ENCODE results near the gene MAML2. TPM values are rescaled to one million over a fixed set of nuclear protein-coding genes. Genes with fewer than 3 reads are reported as not detected.

The MAML2 gene
- total and polyA plus RNA-seq, 2 of the 8 experiments (the other 6 are each of a cell fraction or from before 2014, with no cell fraction given), result 3.8 to 6.6 TPM

DNA sequence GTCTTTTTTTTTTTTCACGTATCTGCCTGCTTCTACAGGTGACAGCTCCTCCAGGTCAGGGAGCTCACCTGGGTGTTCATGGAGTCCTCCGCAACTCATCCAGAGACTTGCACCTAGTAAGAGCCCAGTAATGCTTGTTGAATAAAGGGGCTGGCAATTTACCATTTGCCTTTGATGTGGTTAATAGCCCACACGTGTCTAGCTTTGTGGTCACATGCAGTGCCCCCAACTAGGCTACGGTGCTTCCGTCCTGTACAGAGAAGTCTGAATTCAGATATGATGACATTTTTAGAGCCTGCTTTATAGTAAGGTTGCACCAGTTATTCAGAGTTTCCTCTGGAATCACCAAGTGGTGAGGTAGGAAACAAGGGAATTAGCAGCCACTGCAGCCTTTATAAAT lies 219.7 kb downstream of the MAML2 start:
- Histone ChIP-seq H4K8ac (ENCODE audit: extremely low read depth, insufficient read depth, low read length) (no peak overlapping the region), H3K27ac (ENCODE audit: low read depth, low read length) (no peak overlapping the region), H3K9me3 (ENCODE audit: insufficient read depth in 2 of 2, low read depth in 1 of 2, low read length in 1 of 2) (no peaks in the 10 kb centered on the region), H4K20me1 (replicated peaks in 1 of 2; ENCODE audit: control insufficient read depth in 1 of 2, insufficient read depth in 2 of 2, low read length in 2 of 2) (no peaks in the 10 kb centered on the region), H3K23me2 (ENCODE audit: low read depth, low read length) (no peaks in the 10 kb centered on the region), H4K91ac (replicated peaks; ENCODE audit: insufficient read length, low read length) (no peak overlapping the region), H3K79me2 (ENCODE audit: control insufficient read depth in 1 of 2, insufficient read depth in 2 of 2, low read length in 2 of 2) (no peaks in the 10 kb centered on the region), H3K4me2 (ENCODE audit: insufficient read depth in 1 of 2, low read depth in 2 of 2, low read length in 2 of 2) (no peak overlapping the region), H3K18ac (ENCODE audit: extremely low read depth, low read length) (no peak overlapping the region), H3K23ac (ENCODE audit: insufficient read length) (no peak overlapping the region), H2BK5ac (ENCODE audit: low read depth, low read length) (no peak overlapping the region), H3K14ac (ENCODE audit: insufficient read length) (no peak overlapping the region), H2AK5ac (ENCODE audit: low read depth, low read length) (no peak overlapping the region), H4K5ac (ENCODE audit: insufficient read length, low read depth, low read length) (no peak overlapping the region), H3K9ac (replicated peaks in 1 of 4; ENCODE audit: extremely low read depth in 1 of 4, low read depth in 3 of 4, low read length in 3 of 4) (no peak overlapping the region), H2AFZ (ENCODE audit: low read length) (no peak overlapping the region), H3K56ac (replicated peaks; ENCODE audit: insufficient read length, low read depth, low read length) (no peak overlapping the region), H3K36me3 (ENCODE audit: control insufficient read depth in 2 of 4, insufficient read depth in 4 of 4, low read length in 3 of 4) (no peaks in the 10 kb centered on the region), H3K4me3 (ENCODE audit: extremely low read depth in 1 of 4, insufficient read depth in 2 of 4, low read depth in 3 of 4, low read length in 4 of 4) (no peak overlapping the region), H2BK20ac (ENCODE audit: low read length) (no peak overlapping the region), H2BK15ac (ENCODE audit: low read length) (no peak overlapping the region), H2BK120ac (replicated peaks; ENCODE audit: low read depth, low read length) (no peak overlapping the region), H3K79me1 (ENCODE audit: low read depth, low read length) (no peaks in the 10 kb centered on the region), H2BK12ac (ENCODE audit: low read depth, low read length) (no peak overlapping the region), H3K27me3 (replicated peaks in 1 of 4; ENCODE audit: control insufficient read depth in 3 of 4, extremely low read depth in 1 of 4, insufficient read depth in 3 of 4, low read length in 3 of 4) (no peaks in the 10 kb centered on the region), H3K4me1 (replicated peaks in 1 of 4; ENCODE audit: control insufficient read depth in 3 of 4, insufficient read depth in 4 of 4, low read length in 3 of 4) (peaks cover 0 to 7% (median 0%) of the 10 kb centered on the region in 4 experiments; a peak in 1 of 7 replicates), H3K4ac (replicated peaks; ENCODE audit: insufficient read length, low read depth, low read length) (no peak overlapping the region)
- TF ChIP-seq SRF (IDR thresholded peaks at IDR 0.05; ENCODE audit: low read depth, low read length) (no peak), SIX5 (IDR thresholded peaks at IDR 0.05; ENCODE audit: low read depth, low read length) (no peak), E2F6 (IDR thresholded peaks at IDR 0.05) (no peak)
- WGBS, 2 experiments (ENCODE audit: extremely low coverage in 1 of 2, insufficient coverage in 1 of 2, insufficient read length in 1 of 2, insufficient replicate concordance in 2 of 2, low coverage in 1 of 2, low lambda C conversion rate in 2 of 2, missing lambda C conversion rate in 1 of 2), result 90% methylated on average over 5 of the region's 5 CpGs; no CpG with 5 or more reads in 1 of the 2 experiments
- POLR2A ChIA-PET (ENCODE audit: partially characterized antibody), result no interaction called here
- DNase-seq (ENCODE audit: low read depth in 1 of 2, low spot score in 2 of 2), result no peak
- CTCF ChIA-PET (ENCODE audit: partially characterized antibody), result interaction anchor here (0.7 to 1.5 kb wide), 4 partner anchors 16 to 59 kb away, joined by 3 to 4 read pairs (median 3); no protein-coding TSS in a partner anchor
- no peak for FAIRE-seq
